HEK293 (cell line): ENCODE measurements around the gene GRIPAP1.

Experiments
- CTCF ChIA-PET: fragments of 350-600 bp; formaldehyde crosslinking; extraction: SDS; loops from one replicate; lab custom pipeline; 2021; ENCODE audit warnings: antibody characterized with exemption; lab: Yijun Ruan, JAX
- POLR2A ChIA-PET: fragments of 300-600 bp; formaldehyde crosslinking; extraction: SDS; loops from one replicate; lab custom pipeline; 2020; ENCODE audit warnings: antibody characterized with exemption, inconsistent platforms; lab: Yijun Ruan, JAX
- H3K27ac ChIP-seq: fragments of 200-500 bp; sonication (Bioruptor generic); 2 replicates; pipeline ENCODE4 v1.5.1; 2014; ENCODE audit warnings: low read depth, low read length, control low read depth, inconsistent platforms; ENCODE audit errors: extremely low read depth
- H3K36me3 ChIP-seq, 2 experiments: fragments of 200-500 bp in 1 of 2; sonication (Bioruptor generic) in 1 of 2; 1 replicate in 1 of 2; 2 replicates in 1 of 2; pipeline ENCODE4 v1.5.1; 2014 to 2017; ENCODE audit warnings: inconsistent platforms in 2 of 2, low read length in 2 of 2; ENCODE audit not compliant: control insufficient read depth in 2 of 2, insufficient read depth in 1 of 2
- H3K4me1 ChIP-seq: fragments of 200-500 bp; sonication (Bioruptor generic); 2 replicates; pipeline ENCODE4 v1.5.1; 2014; ENCODE audit warnings: mild to moderate bottlenecking, low read length, inconsistent platforms; ENCODE audit not compliant: control insufficient read depth, insufficient read depth
- H3K4me3 ChIP-seq: 2 replicates; pipeline ENCODE4 v1.5.1; 2011; ENCODE audit warnings: low read depth, mild to moderate bottlenecking, control low read depth, low read length, moderate library complexity
- H3K9me3 ChIP-seq: fragments of 200-500 bp; sonication (Bioruptor generic); 2 replicates; pipeline ENCODE4 v1.5.1; 2014; ENCODE audit warnings: low read depth, low read length, inconsistent platforms; ENCODE audit not compliant: control insufficient read depth, insufficient read depth
- BCL11A ChIP-seq: fragments of 450-650 bp; formaldehyde crosslinking; IDR thresholded peaks from 2 replicates; pipeline ENCODE4 v1.5.1; 2016; ENCODE audit warnings: low read depth, missing biosample characterization, missing genetic modification characterization
- EGR2 ChIP-seq: fragments of 450-650 bp; formaldehyde crosslinking; IDR thresholded peaks from 2 replicates; pipeline ENCODE4 v1.5.1; 2016; ENCODE audit warnings: low read depth, missing biosample characterization, missing genetic modification characterization
- ELK4 ChIP-seq: IDR thresholded peaks from 2 replicates; pipeline ENCODE4 v1.6.1; 2011; ENCODE audit warnings: mild to moderate bottlenecking, low read depth, low read length, borderline replicate concordance
- HIC1 ChIP-seq: fragments of 450-650 bp; formaldehyde crosslinking; IDR thresholded peaks from 2 replicates; pipeline ENCODE4 v1.5.1; 2016; ENCODE audit warnings: missing biosample characterization, missing genetic modification characterization
- KLF17 ChIP-seq: fragments of 450-650 bp; formaldehyde crosslinking; IDR thresholded peaks from 2 replicates; pipeline ENCODE4 v1.5.1; 2016; ENCODE audit warnings: missing biosample characterization, missing genetic modification characterization
- OSR2 ChIP-seq: fragments of 450-650 bp; formaldehyde crosslinking; IDR thresholded peaks from 2 replicates; pipeline ENCODE4 v1.5.1; 2016; ENCODE audit warnings: missing biosample characterization, missing genetic modification characterization
- WT1 ChIP-seq: fragments of 450-650 bp; formaldehyde crosslinking; IDR thresholded peaks from 2 replicates; pipeline ENCODE4 v1.5.1; 2016; ENCODE audit warnings: missing biosample characterization, missing genetic modification characterization
- ZBTB26 ChIP-seq: fragments of 450-650 bp; formaldehyde crosslinking; optimal IDR thresholded peaks from 2 replicates; pipeline ENCODE3; 2016; ENCODE audit warnings: missing biosample characterization, mild to moderate bottlenecking, missing genetic modification characterization
- ZFP37 ChIP-seq: fragments of 450-650 bp; formaldehyde crosslinking; IDR thresholded peaks from 2 replicates; pipeline ENCODE4 v1.5.1; 2016; ENCODE audit warnings: missing biosample characterization, missing genetic modification characterization
- ZFP41 ChIP-seq: fragments of 450-650 bp; formaldehyde crosslinking; IDR thresholded peaks from 2 replicates; pipeline ENCODE4 v1.5.1; 2016; ENCODE audit warnings: missing biosample characterization, missing genetic modification characterization, borderline replicate concordance
- ZNF16 ChIP-seq: fragments of 450-650 bp; formaldehyde crosslinking; IDR thresholded peaks from 2 replicates; pipeline ENCODE4 v1.5.1; 2016; ENCODE audit warnings: low read depth, missing biosample characterization, missing genetic modification characterization
- ZNF184 ChIP-seq: fragments of 450-650 bp; IDR thresholded peaks from 2 replicates; pipeline ENCODE4 v1.5.1; 2018; ENCODE audit warnings: missing biosample characterization, mild to moderate bottlenecking, missing genetic modification characterization
- ZNF248 ChIP-seq: fragments of 450-650 bp; formaldehyde crosslinking; IDR thresholded peaks from 2 replicates; pipeline ENCODE4 v1.5.1; 2017; ENCODE audit warnings: missing biosample characterization, missing genetic modification characterization
- ZNF274 ChIP-seq, 2 experiments: fragments of 200-500 bp in 1 of 2; fragments of 450-650 bp in 1 of 2; sonication (Bioruptor generic) in 1 of 2; formaldehyde crosslinking in 1 of 2; IDR thresholded peaks; 2 replicates each; pipeline versions ENCODE4 v1.5.1 to v1.6.1; 2014 to 2016; ENCODE audit warnings: borderline replicate concordance in 1 of 2, inconsistent platforms in 1 of 2, low read length in 1 of 2, missing biosample characterization in 1 of 2, missing genetic modification characterization in 1 of 2
- ZNF416 ChIP-seq: fragments of 450-650 bp; formaldehyde crosslinking; IDR thresholded peaks from 2 replicates; pipeline ENCODE4 v1.5.1; 2016; ENCODE audit warnings: missing biosample characterization, missing genetic modification characterization
- ZNF449 ChIP-seq: fragments of 450-650 bp; formaldehyde crosslinking; IDR thresholded peaks from 2 replicates; pipeline ENCODE4 v1.5.1; 2017; ENCODE audit warnings: missing biosample characterization, mild to moderate bottlenecking, missing genetic modification characterization, moderate library complexity
- ZNF48 ChIP-seq: fragments of 450-650 bp; formaldehyde crosslinking; IDR thresholded peaks from 2 replicates; pipeline ENCODE4 v1.5.1; 2016; ENCODE audit warnings: missing biosample characterization, missing genetic modification characterization
- ZNF488 ChIP-seq: fragments of 450-650 bp; formaldehyde crosslinking; IDR thresholded peaks from 2 replicates; pipeline ENCODE4 v1.5.1; 2016; ENCODE audit warnings: missing biosample characterization, missing genetic modification characterization
- ZNF621 ChIP-seq: fragments of 450-650 bp; formaldehyde crosslinking; IDR thresholded peaks from 2 replicates; pipeline ENCODE4 v1.5.1; 2017; ENCODE audit warnings: missing biosample characterization, missing genetic modification characterization
- ZNF837 ChIP-seq: fragments of 450-650 bp; formaldehyde crosslinking; IDR thresholded peaks from 2 replicates; pipeline ENCODE4 v1.5.1; 2016; ENCODE audit warnings: missing biosample characterization, missing genetic modification characterization

GRIPAP1 gene

GRCh38 chrX:49019050-49019449 is 17.0 kb upstream of the GRIPAP1 start (continued):
- TF ChIP-seq ZFP37 (tag by site-specific recombination) = no peak
- no peak for TF ChIP-seq EGR2 (tag by site-specific recombination)
- no peak for TF ChIP-seq ZNF48 (tag by site-specific recombination)
- no peak for TF ChIP-seq HIC1 (tag by site-specific recombination)

GRCh38 chrX:49003696-49004095 is 1.6 kb upstream of the GRIPAP1 start:
- no peak overlapping the region for H3K27ac ChIP-seq
- ChIA-PET CTCF (no interaction called here), POLR2A (interaction anchor here (0.6 kb wide), 1 partner anchor 395 kb away, joined by 5 read pairs; no protein-coding TSS in a partner anchor)
- H3K36me3 ChIP-seq = peaks cover 0 to 10% of the 10 kb centered on the region in 2 experiments; a peak in 1 of 3 replicates
- TF ChIP-seq WT1 (tag by site-specific recombination) (no peak), ZNF184 (no peak), BCL11A (tag by site-specific recombination) (no peak), ZFP41 (tag by site-specific recombination) (no peak), ZNF16 (tag by site-specific recombination) (no peak), KLF17 (tag by site-specific recombination) (no peak), ZNF837 (tag by site-specific recombination) (no peak), ZNF416 (tag by site-specific recombination) (no peak), ZNF488 (tag by site-specific recombination) (no peak), ELK4 (no peak), ZNF621 (tag by site-specific recombination) (no peak), ZNF449 (no peak), ZBTB26 (tag by site-specific recombination) (no peak), ZNF274 (IDR thresholded peaks at IDR 0.05; ENCODE audit: low read length) (no peak), ZNF274 (tag by site-specific recombination; IDR thresholded peaks at IDR 0.05; ENCODE audit: borderline replicate concordance) (no peak), ZNF248 (tag by site-specific recombination) (no peak), OSR2 (tag by site-specific recombination) (no peak)
- H3K9me3 ChIP-seq = no peaks in the 10 kb centered on the region
- H3K4me3 ChIP-seq = no peak overlapping the region
- H3K4me1 ChIP-seq = no peaks in the 10 kb centered on the region
